Uterus (tissue), 2 donors: ENCODE measurements around the gene LSR.

Experiments
- POLR2A ChIP-seq, 2 donors: fragments of 450-650 bp; IDR thresholded peaks; one replicate each; pipeline ENCODE4 v1.6.1; 2016; ENCODE audit warnings: antibody characterized with exemption in 2 of 2, mild to moderate bottlenecking in 1 of 2, moderate library complexity in 1 of 2
- TF ChIP-seq, protein P1 (sequence below), 4 experiments: fragments of 200-600 bp in 2 of 4; fragments of 450-650 bp in 2 of 4; sonication (generic) in 2 of 4; IDR thresholded peaks; one replicate each; pipeline ENCODE4 v1.5.1; 2016 to 2019; ENCODE audit warnings: antibody characterized with exemption in 4 of 4, mild to moderate bottlenecking in 2 of 4, moderate library complexity in 1 of 4

DNA sequence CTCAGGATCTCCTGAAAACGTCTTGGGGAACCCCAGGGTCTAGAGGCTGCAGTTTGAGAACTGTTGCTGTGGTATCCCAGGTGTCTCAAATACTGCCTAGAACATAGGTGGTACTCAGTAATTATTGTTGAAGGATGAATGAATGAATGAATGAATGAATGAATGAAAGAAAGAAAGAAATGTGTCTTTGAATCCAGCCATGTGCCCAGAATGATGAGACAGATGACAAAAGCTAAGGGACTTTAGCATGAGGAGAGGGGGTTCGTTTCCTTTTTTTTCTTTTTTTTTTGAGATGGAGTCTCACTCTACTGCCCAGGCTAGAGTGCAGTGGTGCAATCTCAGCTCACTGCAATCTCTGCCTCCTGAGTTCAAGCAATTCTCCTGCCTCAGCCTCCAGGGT lies 7.8 kb downstream of the LSR start:
- TF ChIP-seq, protein P1, sequence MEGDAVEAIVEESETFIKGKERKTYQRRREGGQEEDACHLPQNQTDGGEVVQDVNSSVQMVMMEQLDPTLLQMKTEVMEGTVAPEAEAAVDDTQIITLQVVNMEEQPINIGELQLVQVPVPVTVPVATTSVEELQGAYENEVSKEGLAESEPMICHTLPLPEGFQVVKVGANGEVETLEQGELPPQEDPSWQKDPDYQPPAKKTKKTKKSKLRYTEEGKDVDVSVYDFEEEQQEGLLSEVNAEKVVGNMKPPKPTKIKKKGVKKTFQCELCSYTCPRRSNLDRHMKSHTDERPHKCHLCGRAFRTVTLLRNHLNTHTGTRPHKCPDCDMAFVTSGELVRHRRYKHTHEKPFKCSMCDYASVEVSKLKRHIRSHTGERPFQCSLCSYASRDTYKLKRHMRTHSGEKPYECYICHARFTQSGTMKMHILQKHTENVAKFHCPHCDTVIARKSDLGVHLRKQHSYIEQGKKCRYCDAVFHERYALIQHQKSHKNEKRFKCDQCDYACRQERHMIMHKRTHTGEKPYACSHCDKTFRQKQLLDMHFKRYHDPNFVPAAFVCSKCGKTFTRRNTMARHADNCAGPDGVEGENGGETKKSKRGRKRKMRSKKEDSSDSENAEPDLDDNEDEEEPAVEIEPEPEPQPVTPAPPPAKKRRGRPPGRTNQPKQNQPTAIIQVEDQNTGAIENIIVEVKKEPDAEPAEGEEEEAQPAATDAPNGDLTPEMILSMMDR (IDR thresholded peaks at IDR 0.05): no peak
- no peak for TF ChIP-seq POLR2A (IDR thresholded peaks at IDR 0.05)
